Stomach (tissue), 9 donors: ENCODE data around the gene SLC24A3. TPM values are rescaled to one million over a fixed set of nuclear protein-coding genes. Genes with fewer than 3 reads are reported as not detected.

Source experiments
- DNase-seq, 2 donors: peaks; one replicate each; pipeline versions ENCODE4 v3.0.0 to v3.0.0-alpha.2; 2013 to 2019
- H3K27ac ChIP-seq, 5 donors: fragments of 200-600 bp in 4 of 5; sonication (generic) in 4 of 5; one replicate each; pipeline ENCODE4 v1.5.1; 2013 to 2019; ENCODE audit warnings: mild to moderate bottlenecking in 1 of 5, moderate library complexity in 1 of 5
- H3K27me3 ChIP-seq, 3 donors: fragments of 200-600 bp; sonication (generic); one replicate each; pipeline ENCODE4 v1.5.1; 2017 to 2019; ENCODE audit warnings: mixed run types in 1 of 3
- H3K36me3 ChIP-seq, 4 donors: fragments of 200-600 bp; sonication (generic); 1 replicate in 3 of 4; 2 replicates in 1 of 4; pipeline ENCODE4 v1.5.1; 2016 to 2019
- H3K4me1 ChIP-seq, 4 donors: fragments of 200-600 bp; sonication (generic); one replicate each; pipeline ENCODE4 v1.5.1; 2016 to 2019
- H3K4me3 ChIP-seq, 4 donors: fragments of 200-600 bp; sonication (generic) in 3 of 4; one replicate each; pipeline ENCODE4 v1.5.1; 2016 to 2019; ENCODE audit warnings: mild to moderate bottlenecking in 1 of 4
- H3K9me3 ChIP-seq, 4 donors: fragments of 200-600 bp; sonication (generic); one replicate each; pipeline ENCODE4 v1.5.1; 2016 to 2019
- CTCF ChIP-seq, 7 experiments: fragments of 450-650 bp in 4 of 7; fragments of 200-600 bp in 3 of 7; sonication (generic) in 3 of 7; IDR thresholded peaks; one replicate each; pipeline ENCODE4 v1.5.1; 2016 to 2019; ENCODE audit warnings: antibody characterized with exemption in 7 of 7, control low read depth in 2 of 7, mild to moderate bottlenecking in 1 of 7
- EP300 ChIP-seq: sonication (generic); formaldehyde crosslinking; IDR thresholded peaks from one replicate; pipeline ENCODE4 v1.6.1; 2017; ENCODE audit warnings: antibody characterized with exemption
- POLR2A ChIP-seq, 4 donors: fragments of 450-650 bp; IDR thresholded peaks; one replicate each; pipeline ENCODE4 v1.6.1; 2016; ENCODE audit warnings: antibody characterized with exemption in 4 of 4, control low read depth in 2 of 4, mild to moderate bottlenecking in 1 of 4, moderate library complexity in 1 of 4
- POLR2AphosphoS5 ChIP-seq, 3 donors: sonication (generic); formaldehyde crosslinking; IDR thresholded peaks; one replicate each; pipeline ENCODE4 v1.6.1; 2016; ENCODE audit warnings: antibody characterized with exemption in 3 of 3
- WGBS, 5 donors: extraction: QIAGEN DNeasy Blood & Tissue Kit in 3 of 5; methylation state at CpG; one replicate each; pipeline versions ENCODE4 v1.1.5 to v1.1.7; 2013 to 2018; 5-methylcytosine and 5-hydroxymethylcytosine counted together
- intact Hi-C: fragments of 100-400 bp; cut with DNase I; formaldehyde crosslinking; loops from one replicate; pipeline ENCODE4 v1.15.1; 2023; ENCODE audit warnings: low total_unique reads
- polyA plus RNA-seq, 3 donors: library from polyadenylated mRNA; stranded (reverse); fragments of 200-250 nt; gene quantifications; one replicate each; pipeline ENCODE4 v1.2.3, GENCODE V29; 2013
- total RNA-seq, 5 donors: library from RNA; depleted of rRNA; stranded (reverse); fragments of >200 nt; gene quantifications; one replicate each; pipeline versions ENCODE4 v1.1.0 to v1.2.3, GENCODE V29; 2014 to 2016
- donor health status: healthy with polysubstance abuse.
- donor health status: Bipolar disorder and iron deficiency.
- donor health status: healthy.

SLC24A3 gene
- total and polyA plus RNA-seq, 8 donors = 1.8 to 9.0 (median 4.5) TPM

GRCh38 chr20:19498756-19499155 is 286.3 kb downstream of the SLC24A3 start:
- Histone ChIP-seq H3K27me3 (no peaks in the 10 kb centered on the region), H3K4me3 (no peak overlapping the region), H3K36me3 (no peaks in the 10 kb centered on the region), H3K27ac (no peak overlapping the region), H3K4me1 (no peaks in the 10 kb centered on the region), H3K9me3 (no peaks in the 10 kb centered on the region)
- 72 to 86% (median 82%) methylated on average over 5 of the region's 5 CpGs for WGBS, 5 donors
- no peak for DNase-seq
- no peak for TF ChIP-seq CTCF (IDR thresholded peaks at IDR 0.05)
- TF ChIP-seq POLR2A (IDR thresholded peaks at IDR 0.05) = no peak
- TF ChIP-seq EP300 = no peak
- no peak for TF ChIP-seq POLR2AphosphoS5 (IDR thresholded peaks at IDR 0.05)
- intact Hi-C loops = no loop called here

GRCh38 chr20:19501476-19502115 is 289.2 kb downstream of the SLC24A3 start:
- no peaks in the 10 kb centered on the region for H3K9me3 ChIP-seq
- DNase-seq = no peak
- intact Hi-C loops = no loop called here
- no peaks in the 10 kb centered on the region for H3K4me1 ChIP-seq
- 82 to 90% (median 89%) methylated on average over 4 of the region's 4 CpGs for WGBS, 5 donors
- no peaks in the 10 kb centered on the region for H3K27me3 ChIP-seq
- TF ChIP-seq EP300 (no peak), POLR2A (IDR thresholded peaks at IDR 0.05) (no peak), CTCF (IDR thresholded peaks at IDR 0.05) (no peak)
- no peak overlapping the region for H3K4me3 ChIP-seq
- no peak overlapping the region for H3K27ac ChIP-seq
- H3K36me3 ChIP-seq = no peaks in the 10 kb centered on the region

GRCh38 chr20:19502169-19502568 is 289.7 kb downstream of the SLC24A3 start:
- Histone ChIP-seq H3K4me1 (no peaks in the 10 kb centered on the region), H3K4me3 (no peak overlapping the region), H3K27me3 (no peaks in the 10 kb centered on the region), H3K36me3 (no peaks in the 10 kb centered on the region), H3K27ac (no peak overlapping the region), H3K9me3 (no peaks in the 10 kb centered on the region)
- 84 to 92% (median 89%) methylated on average over 5 of the region's 5 CpGs for WGBS, 5 donors
- TF ChIP-seq POLR2AphosphoS5 (IDR thresholded peaks at IDR 0.05) = no peak
- intact Hi-C loops = no loop called here
- DNase-seq = no peak

GRCh38 chr20:19504251-19504650 is 291.8 kb downstream of the SLC24A3 start:
- Histone ChIP-seq H3K36me3 (no peaks in the 10 kb centered on the region), H3K9me3 (no peaks in the 10 kb centered on the region), H3K4me3 (no peak overlapping the region), H3K4me1 (no peaks in the 10 kb centered on the region), H3K27me3 (no peaks in the 10 kb centered on the region), H3K27ac (no peak overlapping the region)
- intact Hi-C loops = no loop called here
- no peak for DNase-seq
- no peak for TF ChIP-seq EP300
- TF ChIP-seq CTCF (IDR thresholded peaks at IDR 0.05) = no peak
- no peak for TF ChIP-seq POLR2AphosphoS5 (IDR thresholded peaks at IDR 0.05)
- TF ChIP-seq POLR2A (IDR thresholded peaks at IDR 0.05) = no peak

GRCh38 chr20:19506021-19506420 is 293.6 kb downstream of the SLC24A3 start:
- no peak overlapping the region for H3K4me3 ChIP-seq
- no peak overlapping the region for H3K27ac ChIP-seq
- no peaks in the 10 kb centered on the region for H3K36me3 ChIP-seq
- H3K27me3 ChIP-seq = no peaks in the 10 kb centered on the region
- DNase-seq = no peak
- TF ChIP-seq EP300 = no peak
- no peak for TF ChIP-seq POLR2A (IDR thresholded peaks at IDR 0.05)
- no peak for TF ChIP-seq CTCF (IDR thresholded peaks at IDR 0.05)
- no peak for TF ChIP-seq POLR2AphosphoS5 (IDR thresholded peaks at IDR 0.05)
- intact Hi-C loops = no loop called here
- 63 to 94% (median 88%) methylated on average over 1 of the region's 1 CpG for WGBS, 5 donors
- H3K9me3 ChIP-seq = no peaks in the 10 kb centered on the region
- no peaks in the 10 kb centered on the region for H3K4me1 ChIP-seq
